Measurements from ENCODE around the gene USH1G. TPM values are rescaled to one million over a fixed set of nuclear protein-coding genes. Genes with fewer than 3 reads are reported as not detected.

USH1G gene
- total RNA-seq, 1 donor from 2014 or later: not detected

GRCh38 chr17:74954665-74955421, 31.8 kb upstream of the USH1G start:
- no peak for DNase-seq (ENCODE audit: low spot score)

- DNase-seq (ENCODE audit: low spot score): no peak
These were observed 31.1 kb upstream of the USH1G start for GRCh38 chr17:74954115-74954514.

GRCh38 chr17:74953134-74953687, 30.2 kb upstream of the USH1G start:
- DNase-seq (ENCODE audit: low spot score): no peak

GRCh38 chr17:74952431-74953133, 29.5 kb upstream of the USH1G start:
- no peak for DNase-seq (ENCODE audit: low spot score)

GRCh38 chr17:74951680-74952421, 28.8 kb upstream of the USH1G start:
- no peak for DNase-seq (ENCODE audit: low spot score)

GRCh38 chr17:74951065-74951464, 28.0 kb upstream of the USH1G start:
- no peak for DNase-seq (ENCODE audit: low spot score)

GRCh38 chr17:74950207-74950606, 27.2 kb upstream of the USH1G start:
- no peak for DNase-seq (ENCODE audit: low spot score)

GRCh38 chr17:74949455-74950115, 26.5 kb upstream of the USH1G start:
- no peak for DNase-seq (ENCODE audit: low spot score)

GRCh38 chr17:74947041-74947754, 24.1 kb upstream of the USH1G start:
- DNase-seq (ENCODE audit: low spot score): no peak

- DNase-seq (ENCODE audit: low spot score): no peak
These were observed 23.6 kb upstream of the USH1G start for GRCh38 chr17:74946641-74947040.

- no peak for DNase-seq (ENCODE audit: low spot score)
These were observed 22.5 kb upstream of the USH1G start for GRCh38 chr17:74945543-74945942.

GRCh38 chr17:74943808-74944522, 20.9 kb upstream of the USH1G start:
- no peak for DNase-seq (ENCODE audit: low spot score)

GRCh38 chr17:74941128-74941725, 18.2 kb upstream of the USH1G start:
- DNase-seq (ENCODE audit: low spot score): no peak

- no peak for DNase-seq (ENCODE audit: low spot score)
These were observed 16.5 kb upstream of the USH1G start for GRCh38 chr17:74939534-74939933.

GRCh38 chr17:74938194-74938950, 15.3 kb upstream of the USH1G start:
- no peak for DNase-seq (ENCODE audit: low spot score)

GRCh38 chr17:74937064-74938051, 14.3 kb upstream of the USH1G start:
- DNase-seq (ENCODE audit: low spot score): no peak

- no peak for DNase-seq (ENCODE audit: low spot score)
These were observed 13.4 kb upstream of the USH1G start for GRCh38 chr17:74936470-74936799.
